Adrenal gland (tissue), 12 donors: ENCODE measurements around the gene PMPCA. TPM values are rescaled to one million over a fixed set of nuclear protein-coding genes. Genes with fewer than 3 reads are reported as not detected.

Source experiments
- DNase-seq, 7 donors: peaks; one replicate each; pipeline ENCODE4 v3.0.0-alpha.2; 2019 to 2020
- H3K27ac ChIP-seq, 5 donors: fragments of 200-600 bp; sonication (generic) in 4 of 5; 1 replicate in 3 of 5; 2 replicates in 2 of 5; pipeline versions ENCODE4 v1.5.1 to v1.8.0; 2016 to 2020; ENCODE audit warnings: mild to moderate bottlenecking in 1 of 5
- H3K27me3 ChIP-seq: fragments of 200-600 bp; 2 replicates; pipeline ENCODE4 v1.8.0; 2021
- H3K36me3 ChIP-seq, 2 donors: fragments of 200-600 bp; replicated peaks in 1 of 2; 1 replicate in 1 of 2; 2 replicates in 1 of 2; pipeline versions ENCODE4 v1.5.1 to v1.8.0; 2018 to 2022
- H3K4me1 ChIP-seq, 2 donors: fragments of 200-600 bp; replicated peaks in 1 of 2; 1 replicate in 1 of 2; 2 replicates in 1 of 2; pipeline versions ENCODE4 v1.5.1 to v1.8.0; 2018 to 2021
- H3K4me3 ChIP-seq, 4 donors: fragments of 200-600 bp; sonication (generic) in 3 of 4; one replicate each; pipeline ENCODE4 v1.5.1; 2016 to 2018
- H3K9me3 ChIP-seq, 3 donors: fragments of 200-600 bp; sonication (generic) in 1 of 3; replicated peaks in 1 of 3; 1 replicate in 2 of 3; 2 replicates in 1 of 3; pipeline versions ENCODE4 v1.5.1 to v1.8.0; 2016 to 2021
- POLR2A ChIP-seq, 2 donors: fragments of 450-650 bp; IDR thresholded peaks; one replicate each; pipeline ENCODE4 v1.6.1; 2017; ENCODE audit warnings: antibody characterized with exemption in 2 of 2, mild to moderate bottlenecking in 2 of 2, moderate library complexity in 1 of 2
- WGBS, 4 donors: extraction: QIAGEN DNeasy Blood & Tissue Kit in 2 of 4; methylation state at CpG; one replicate each; pipeline versions ENCODE4 v1.1.5 to v1.1.7; 2013 to 2017; 5-methylcytosine and 5-hydroxymethylcytosine counted together
- intact Hi-C, 2 donors: fragments of 100-400 bp; cut with DNase I; formaldehyde crosslinking; loops; one replicate each; pipeline versions ENCODE4 v1.14.1 to v1.15.0; 2022 to 2023
- polyA plus RNA-seq, 3 donors: library from polyadenylated mRNA; stranded (reverse); fragments of 200-250 nt in 2 of 3; fragments of 350-450 nt in 1 of 3; fragmentation: Illumina TruSeq in 1 of 3; extraction: RNeasy Lipid Tissue Mini Kit (QIAGEN cat#74804) in 1 of 3; gene quantifications; one replicate each; pipeline ENCODE4 v1.2.3, GENCODE V29; 2013 to 2014
- total RNA-seq, 9 donors: library from RNA; depleted of rRNA in 4 of 9; stranded (reverse); fragments of >200 nt in 4 of 9; fragments of 120-200 nt in 1 of 9; fragmentation: NEBNext Ultra II Directional in 1 of 9; extraction: Animal tissue kit (Norgen Biotek cat#: 25700) in 1 of 9; gene quantifications; one replicate each; pipeline versions ENCODE4 v1.1.0 to v1.2.4, GENCODE V29; 2013 to 2023
- TF ChIP-seq, protein P1 (sequence below), 6 experiments: fragments of 450-650 bp in 4 of 6; fragments of 200-600 bp in 2 of 6; sonication (generic) in 1 of 6; IDR thresholded peaks; 1 replicate in 5 of 6; 2 replicates in 1 of 6; pipeline versions ENCODE4 v1.5.1 to v1.8.0; 2016 to 2021; ENCODE audit warnings: antibody characterized with exemption in 6 of 6, mild to moderate bottlenecking in 2 of 6, moderate library complexity in 1 of 6
- donor health status: healthy with polysubstance abuse.
- donor health status: Bipolar disorder and iron deficiency.
- donor health status: DM: yes; HTN: yes; CAD: no.
- donor health status: DM: no; HTN: no; CAD: no.
- donor health status: DM: no; HTN: no; CAD: no.
- donor health status: DM: yes; HTN: yes; CAD: no.

PMPCA gene
- total and polyA plus RNA-seq, 12 donors, result 43.4 to 138 (median 81.6) TPM

- TF ChIP-seq POLR2A (IDR thresholded peaks at IDR 0.05), result no peak
- TF ChIP-seq, protein P1, sequence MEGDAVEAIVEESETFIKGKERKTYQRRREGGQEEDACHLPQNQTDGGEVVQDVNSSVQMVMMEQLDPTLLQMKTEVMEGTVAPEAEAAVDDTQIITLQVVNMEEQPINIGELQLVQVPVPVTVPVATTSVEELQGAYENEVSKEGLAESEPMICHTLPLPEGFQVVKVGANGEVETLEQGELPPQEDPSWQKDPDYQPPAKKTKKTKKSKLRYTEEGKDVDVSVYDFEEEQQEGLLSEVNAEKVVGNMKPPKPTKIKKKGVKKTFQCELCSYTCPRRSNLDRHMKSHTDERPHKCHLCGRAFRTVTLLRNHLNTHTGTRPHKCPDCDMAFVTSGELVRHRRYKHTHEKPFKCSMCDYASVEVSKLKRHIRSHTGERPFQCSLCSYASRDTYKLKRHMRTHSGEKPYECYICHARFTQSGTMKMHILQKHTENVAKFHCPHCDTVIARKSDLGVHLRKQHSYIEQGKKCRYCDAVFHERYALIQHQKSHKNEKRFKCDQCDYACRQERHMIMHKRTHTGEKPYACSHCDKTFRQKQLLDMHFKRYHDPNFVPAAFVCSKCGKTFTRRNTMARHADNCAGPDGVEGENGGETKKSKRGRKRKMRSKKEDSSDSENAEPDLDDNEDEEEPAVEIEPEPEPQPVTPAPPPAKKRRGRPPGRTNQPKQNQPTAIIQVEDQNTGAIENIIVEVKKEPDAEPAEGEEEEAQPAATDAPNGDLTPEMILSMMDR (IDR thresholded peaks at IDR 0.05), result no peak
- intact Hi-C loops, result no loop called here
- H3K4me3 ChIP-seq, result no peak overlapping the region
- no peaks in the 10 kb centered on the region for H3K9me3 ChIP-seq
- peaks cover 0 to 60% of the 10 kb centered on the region in 2 donors for H3K36me3 ChIP-seq
- DNase-seq, result peak; percentile 22 to 82 (median 69)
- 65 to 73% (median 68%) methylated on average over 14 to 17 of the region's 17 CpGs for WGBS, 4 donors
- peak overlapping the region in 3 of 5 donors; percentile 42 to 80 (median 43) for H3K27ac ChIP-seq
- H3K27me3 ChIP-seq, result no peaks in the 10 kb centered on the region
- peaks cover 26 to 37% of the 10 kb centered on the region in 2 donors for H3K4me1 ChIP-seq
Measured at GRCh38 chr9:136441681-136442245, 31.3 kb downstream of the PMPCA start.

DNA sequence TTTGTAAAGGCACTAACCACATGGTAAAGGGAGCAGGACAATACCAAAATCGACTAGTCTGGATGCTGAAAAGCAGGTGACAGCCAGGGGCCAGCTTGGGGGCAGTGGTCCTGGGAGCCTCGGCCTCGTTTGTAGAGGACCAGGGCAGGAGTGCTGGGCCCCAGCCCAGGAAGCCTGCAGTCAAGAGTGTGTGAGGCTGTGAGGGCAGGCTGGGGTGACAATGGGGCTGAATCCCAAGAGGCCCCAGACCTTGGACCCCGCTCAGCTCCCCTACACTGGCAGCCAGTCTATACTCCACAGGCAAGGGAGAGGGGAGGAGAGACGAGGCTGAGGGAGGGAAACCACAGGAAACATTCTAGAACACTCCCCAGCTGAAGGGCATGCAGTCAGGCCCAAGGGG, 31.8 kb downstream of the PMPCA start:
- Histone ChIP-seq H3K27ac (peak overlapping the region in 3 of 5 donors; percentile 42 to 80 (median 43)), H3K36me3 (peaks cover 0 to 65% of the 10 kb centered on the region in 2 donors), H3K9me3 (no peaks in the 10 kb centered on the region), H3K27me3 (no peaks in the 10 kb centered on the region), H3K4me3 (no peak overlapping the region), H3K4me1 (peaks cover 26 to 32% of the 10 kb centered on the region in 2 donors)
- 85 to 90% (median 88%) methylated on average over 5 of the region's 5 CpGs for WGBS, 4 donors
- TF ChIP-seq, protein P1 (IDR thresholded peaks at IDR 0.05), result no peak
- TF ChIP-seq POLR2A (IDR thresholded peaks at IDR 0.05), result no peak
- intact Hi-C loops, result no loop called here
- DNase-seq, result peak in 1 of 7 donors; percentile 13

GRCh38 chr9:136443087-136443486, 32.6 kb downstream of the PMPCA start:
- peaks cover 0 to 73% of the 10 kb centered on the region in 2 donors for H3K36me3 ChIP-seq
- no peak for TF ChIP-seq POLR2A (IDR thresholded peaks at IDR 0.05)
- TF ChIP-seq, protein P1 (IDR thresholded peaks at IDR 0.05), result no peak
- 93 to 96% (median 94%) methylated on average over 12 to 15 of the region's 15 CpGs for WGBS, 4 donors
- no peaks in the 10 kb centered on the region for H3K27me3 ChIP-seq
- H3K4me1 ChIP-seq, result peaks cover 20 to 23% of the 10 kb centered on the region in 2 donors
- peak in 1 of 7 donors; percentile 13 for DNase-seq
- H3K4me3 ChIP-seq, result no peak overlapping the region
- H3K9me3 ChIP-seq, result no peaks in the 10 kb centered on the region
- intact Hi-C loops, result no loop called here
- H3K27ac ChIP-seq, result no peak overlapping the region

DNA sequence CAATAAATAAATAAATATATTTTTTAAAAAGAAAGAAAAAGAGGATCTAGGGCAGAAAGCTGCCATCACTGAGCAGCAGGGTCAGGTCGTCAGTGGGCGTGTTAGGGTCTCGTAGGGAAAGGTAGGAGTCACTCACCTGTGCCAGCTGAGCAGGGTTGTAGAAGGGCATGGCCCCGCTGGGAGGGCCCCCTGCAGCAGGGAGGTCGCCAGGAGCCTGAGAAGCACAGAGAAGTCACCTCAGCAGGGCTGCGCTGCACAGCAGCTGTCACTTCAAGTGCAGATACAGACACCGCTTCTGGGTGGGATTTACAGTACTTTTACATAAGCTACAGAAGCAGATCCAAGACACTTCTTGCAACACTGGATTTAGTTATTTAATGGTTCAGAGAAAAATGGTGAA, 33.2 kb downstream of the PMPCA start:
- no peak for TF ChIP-seq POLR2A (IDR thresholded peaks at IDR 0.05)
- TF ChIP-seq, protein P1 (IDR thresholded peaks at IDR 0.05), result no peak
- H3K4me1 ChIP-seq, result peaks cover 14 to 17% of the 10 kb centered on the region in 2 donors
- intact Hi-C loops, result no loop called here
- H3K27ac ChIP-seq, result no peak overlapping the region
- DNase-seq, result peak in 1 of 7 donors; percentile 12
- H3K36me3 ChIP-seq, result peaks cover 0 to 74% of the 10 kb centered on the region in 2 donors
- WGBS, 4 donors, result 92 to 97% (median 94%) methylated on average over 7 of the region's 7 CpGs
- H3K9me3 ChIP-seq, result no peaks in the 10 kb centered on the region
- no peak overlapping the region for H3K4me3 ChIP-seq
- no peaks in the 10 kb centered on the region for H3K27me3 ChIP-seq
